ENCODE results near the gene PAQR4.

Gene PAQR4

GRCh38 chr16:2977440-2977839 is 8.3 kb downstream of the PAQR4 start:
- no peaks in the 10 kb centered on the region for H3K27me3 Mint-ChIP-seq
- no peaks in the 10 kb centered on the region for H3K9me3 Mint-ChIP-seq
- H3K27ac Mint-ChIP-seq, result no peak overlapping the region
- peaks cover 23% of the 10 kb centered on the region for H3K4me1 Mint-ChIP-seq (ENCODE audit: low read depth)
- H3K36me3 Mint-ChIP-seq (ENCODE audit: low read depth), result peaks cover 28% of the 10 kb centered on the region
- H3K4me3 Mint-ChIP-seq, result no peak overlapping the region

- peaks cover 27% of the 10 kb centered on the region for H3K4me1 Mint-ChIP-seq (ENCODE audit: low read depth)
- H3K4me3 Mint-ChIP-seq, result peak overlapping the region; percentile 88
- H3K9me3 Mint-ChIP-seq, result no peaks in the 10 kb centered on the region
- peak overlapping the region; percentile 84 for H3K27ac Mint-ChIP-seq
- peaks cover 24% of the 10 kb centered on the region for H3K36me3 Mint-ChIP-seq (ENCODE audit: low read depth)
- no peaks in the 10 kb centered on the region for H3K27me3 Mint-ChIP-seq
These were observed 10.6 kb downstream of the PAQR4 start for GRCh38 chr16:2979669-2980226.

GRCh38 chr16:2980227-2981176 is 11.4 kb downstream of the PAQR4 start, which contains the start of gene PKMYT1:
TSS of gene PKMYT1 (minus strand) at chr16:2980446. CDS start at chr16:2979657, 789 bp downstream.
- H3K27me3 Mint-ChIP-seq, result no peaks in the 10 kb centered on the region
- H3K36me3 Mint-ChIP-seq (ENCODE audit: low read depth), result peaks cover 24% of the 10 kb centered on the region
- H3K4me3 Mint-ChIP-seq, result peak within 1 kb of the TSS; percentile 88
- H3K27ac Mint-ChIP-seq, result peak within 1 kb of the TSS; percentile 86
- H3K9me3 Mint-ChIP-seq, result no peaks in the 10 kb centered on the region
- H3K4me1 Mint-ChIP-seq (ENCODE audit: low read depth), result peaks cover 27% of the 10 kb centered on the region

- Mint-ChIP-seq H3K9me3 (no peaks in the 10 kb centered on the region), H3K4me1 (ENCODE audit: low read depth) (peaks cover 27% of the 10 kb centered on the region), H3K27ac (peak overlapping the region; percentile 86), H3K27me3 (no peaks in the 10 kb centered on the region), H3K4me3 (peak overlapping the region; percentile 88), H3K36me3 (ENCODE audit: low read depth) (peaks cover 19% of the 10 kb centered on the region)
These were observed 12.2 kb downstream of the PAQR4 start for GRCh38 chr16:2981177-2981898.

- Mint-ChIP-seq H3K4me3 (peak overlapping the region; percentile 88), H3K4me1 (ENCODE audit: low read depth) (peaks cover 27% of the 10 kb centered on the region), H3K27ac (peak overlapping the region; percentile 79), H3K36me3 (ENCODE audit: low read depth) (peaks cover 17% of the 10 kb centered on the region), H3K9me3 (no peaks in the 10 kb centered on the region), H3K27me3 (no peaks in the 10 kb centered on the region)
These were observed 12.7 kb downstream of the PAQR4 start for GRCh38 chr16:2981899-2982250.

DNA sequence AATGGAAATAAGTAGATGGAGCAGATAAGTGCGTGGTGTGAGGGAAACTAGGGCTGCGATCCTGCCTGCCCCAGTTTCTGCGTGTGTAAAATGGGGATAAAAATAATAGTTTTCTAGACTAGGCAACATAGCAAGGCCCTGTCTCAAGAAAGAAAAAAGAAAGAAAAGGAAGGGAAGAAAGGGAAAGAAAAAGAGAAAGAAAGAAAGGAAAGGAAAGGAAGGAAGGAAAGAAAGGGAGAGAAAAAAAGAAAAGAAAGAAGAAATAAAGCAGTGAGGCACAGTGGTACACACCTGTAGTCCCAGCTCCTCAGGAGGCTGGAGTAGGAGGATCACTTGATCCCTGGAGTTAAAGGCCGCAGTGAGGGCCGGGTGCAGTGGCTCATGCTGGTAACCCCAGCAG is 13.3 kb downstream of the PAQR4 start:
- no peak overlapping the region for H3K4me3 Mint-ChIP-seq
- H3K9me3 Mint-ChIP-seq, result no peaks in the 10 kb centered on the region
- H3K27ac Mint-ChIP-seq, result peak overlapping the region; percentile 58
- no peaks in the 10 kb centered on the region for H3K27me3 Mint-ChIP-seq
- peaks cover 12% of the 10 kb centered on the region for H3K36me3 Mint-ChIP-seq (ENCODE audit: low read depth)
- peaks cover 27% of the 10 kb centered on the region for H3K4me1 Mint-ChIP-seq (ENCODE audit: low read depth)

DNA sequence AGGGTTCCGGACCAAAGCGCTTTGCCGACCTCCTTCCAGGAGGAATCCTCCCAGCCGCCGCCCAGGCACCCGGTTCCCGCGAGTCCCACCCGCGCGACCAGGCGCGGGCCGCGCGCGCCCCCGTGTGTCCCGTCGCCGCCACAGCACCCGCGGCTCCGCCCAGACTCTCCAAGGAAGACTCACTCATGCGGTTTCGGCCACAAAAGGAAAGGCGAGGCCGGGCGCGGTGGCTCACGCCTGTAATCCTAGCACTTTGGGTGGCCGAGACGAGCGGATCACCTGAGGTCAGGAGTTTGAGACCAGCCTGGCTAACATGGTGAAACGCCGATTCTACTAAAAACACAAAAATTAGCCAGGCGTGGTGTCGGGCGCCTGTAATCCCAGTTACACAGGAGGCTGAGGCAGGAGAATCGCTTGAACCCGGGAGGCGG is 14.6 kb downstream of the PAQR4 start:
- Mint-ChIP-seq H3K4me1 (ENCODE audit: low read depth) (peaks cover 20% of the 10 kb centered on the region), H3K27me3 (no peaks in the 10 kb centered on the region), H3K36me3 (ENCODE audit: low read depth) (peaks cover 4% of the 10 kb centered on the region), H3K9me3 (no peaks in the 10 kb centered on the region), H3K4me3 (no peak overlapping the region), H3K27ac (no peak overlapping the region)

DNA sequence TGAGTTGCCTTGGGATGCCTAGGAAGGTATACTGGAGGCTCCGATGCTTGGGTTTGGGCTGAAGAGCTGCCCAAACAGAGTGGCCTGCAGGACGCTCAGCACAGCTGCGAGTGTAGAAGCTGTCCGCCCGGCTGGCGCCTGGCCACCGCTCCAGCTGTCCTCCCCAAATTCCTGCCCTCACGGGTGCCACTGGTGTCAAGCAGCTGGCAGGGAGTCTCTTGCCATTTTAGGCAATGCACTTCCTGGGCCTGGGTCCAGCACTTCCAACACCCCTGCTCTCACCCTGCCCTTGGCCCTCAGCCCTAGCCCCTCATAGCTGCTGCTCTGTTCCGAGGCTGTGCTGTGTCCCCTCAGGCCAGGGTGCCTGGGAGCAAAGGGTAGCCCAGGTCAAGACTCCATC is 16.3 kb downstream of the PAQR4 start:
- no peak overlapping the region for H3K4me3 Mint-ChIP-seq
- H3K36me3 Mint-ChIP-seq (ENCODE audit: low read depth), result no peaks in the 10 kb centered on the region
- no peaks in the 10 kb centered on the region for H3K27me3 Mint-ChIP-seq
- peaks cover 17% of the 10 kb centered on the region for H3K4me1 Mint-ChIP-seq (ENCODE audit: low read depth)
- H3K27ac Mint-ChIP-seq, result no peak overlapping the region
- H3K9me3 Mint-ChIP-seq, result no peaks in the 10 kb centered on the region

- H3K9me3 Mint-ChIP-seq, result no peaks in the 10 kb centered on the region
- no peak overlapping the region for H3K4me3 Mint-ChIP-seq
- no peak overlapping the region for H3K27ac Mint-ChIP-seq
- no peaks in the 10 kb centered on the region for H3K36me3 Mint-ChIP-seq (ENCODE audit: low read depth)
- H3K27me3 Mint-ChIP-seq, result no peaks in the 10 kb centered on the region
- H3K4me1 Mint-ChIP-seq (ENCODE audit: low read depth), result peaks cover 14% of the 10 kb centered on the region
These were observed 16.8 kb downstream of the PAQR4 start for GRCh38 chr16:2985893-2986355.

- Mint-ChIP-seq H3K4me1 (ENCODE audit: low read depth) (peaks cover 6% of the 10 kb centered on the region), H3K4me3 (no peak overlapping the region), H3K27ac (no peak overlapping the region), H3K27me3 (no peaks in the 10 kb centered on the region), H3K36me3 (ENCODE audit: low read depth) (no peaks in the 10 kb centered on the region), H3K9me3 (no peaks in the 10 kb centered on the region)
These were observed 17.6 kb downstream of the PAQR4 start for GRCh38 chr16:2986623-2987188.

- Mint-ChIP-seq H3K27me3 (no peaks in the 10 kb centered on the region), H3K36me3 (ENCODE audit: low read depth) (no peaks in the 10 kb centered on the region), H3K4me3 (no peak overlapping the region), H3K9me3 (no peaks in the 10 kb centered on the region), H3K27ac (no peak overlapping the region), H3K4me1 (ENCODE audit: low read depth) (peaks cover 4% of the 10 kb centered on the region)
These were observed 18.1 kb downstream of the PAQR4 start for GRCh38 chr16:2987286-2987685.

DNA sequence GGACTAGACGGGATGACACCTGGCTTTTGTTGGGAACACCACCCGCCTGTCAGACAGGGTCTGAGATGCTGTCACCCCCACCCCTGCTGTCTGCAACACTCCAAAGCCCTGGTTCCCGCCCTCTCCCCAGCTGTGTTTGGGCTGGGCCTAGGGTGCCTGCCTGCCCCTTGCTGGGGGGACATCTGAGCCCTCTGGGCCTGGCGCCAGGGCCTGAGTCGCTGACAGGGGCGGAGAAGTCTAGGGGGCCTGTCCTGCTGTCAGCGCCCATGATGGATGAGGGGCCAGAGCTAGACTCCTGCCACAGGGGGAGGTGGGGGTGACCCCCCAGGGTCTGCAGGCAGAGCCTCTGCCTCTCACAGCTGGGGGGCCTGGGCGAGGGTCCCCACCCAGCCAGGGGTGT is 18.7 kb downstream of the PAQR4 start:
- Mint-ChIP-seq H3K4me1 (ENCODE audit: low read depth) (peaks cover 4% of the 10 kb centered on the region), H3K9me3 (no peaks in the 10 kb centered on the region), H3K27me3 (no peaks in the 10 kb centered on the region), H3K27ac (no peak overlapping the region), H3K4me3 (no peak overlapping the region), H3K36me3 (ENCODE audit: low read depth) (no peaks in the 10 kb centered on the region)

DNA sequence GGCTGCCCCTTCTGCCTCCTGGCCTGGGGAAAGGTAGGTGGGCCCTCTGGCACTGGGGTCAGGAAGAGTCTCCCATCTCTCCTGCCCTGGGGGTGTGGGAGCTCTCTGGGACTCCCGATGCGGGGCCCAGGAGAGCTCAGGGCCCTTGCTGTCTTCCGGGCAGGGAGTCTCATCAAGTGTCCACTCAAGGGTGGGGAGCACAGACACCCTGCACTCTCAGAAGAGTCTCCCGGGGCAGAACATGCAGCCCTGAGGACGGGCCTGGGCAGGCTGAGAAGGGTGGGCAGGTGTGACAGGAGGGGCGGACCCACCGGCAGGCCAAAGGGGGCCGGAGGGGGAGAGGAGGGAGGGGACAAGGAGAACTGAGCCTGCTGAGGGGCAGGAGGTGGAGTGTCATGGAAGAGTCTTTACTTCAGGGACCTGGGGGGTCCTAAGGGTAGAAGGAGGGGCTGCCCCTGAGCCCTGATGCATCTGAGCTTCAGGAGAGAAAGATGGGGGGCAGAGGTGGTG is 19.5 kb downstream of the PAQR4 start:
- H3K4me1 Mint-ChIP-seq (ENCODE audit: low read depth), result peaks cover 4% of the 10 kb centered on the region
- no peak overlapping the region for H3K4me3 Mint-ChIP-seq
- no peaks in the 10 kb centered on the region for H3K27me3 Mint-ChIP-seq
- no peaks in the 10 kb centered on the region for H3K9me3 Mint-ChIP-seq
- H3K36me3 Mint-ChIP-seq (ENCODE audit: low read depth), result no peaks in the 10 kb centered on the region
- H3K27ac Mint-ChIP-seq, result no peak overlapping the region

- no peak overlapping the region for H3K4me3 Mint-ChIP-seq
- no peaks in the 10 kb centered on the region for H3K36me3 Mint-ChIP-seq (ENCODE audit: low read depth)
These were observed 21.7 kb downstream of the PAQR4 start for GRCh38 chr16:2990891-2991290.

More at GRCh38 chr16:2990891-2991290, 21.7 kb downstream of the PAQR4 start:
- H3K9me3 Mint-ChIP-seq, result no peaks in the 10 kb centered on the region
- no peaks in the 10 kb centered on the region for H3K4me1 Mint-ChIP-seq (ENCODE audit: low read depth)
- no peaks in the 10 kb centered on the region for H3K27me3 Mint-ChIP-seq
- H3K27ac Mint-ChIP-seq, result no peak overlapping the region

Measured in stimulated activated naive CD8-positive, alpha-beta T cell treated with anti-CD3 and anti-CD28 coated beads, Interleukin-15, Interleukin-2, amounts not matched to agents 100 ng/mL and 50 ng/mL, for 24 hours (primary cell).